ENCODE measurements around the gene CDK5RAP3. TPM values are rescaled to one million over a fixed set of nuclear protein-coding genes. Genes with fewer than 3 reads are reported as not detected.

The CDK5RAP3 gene
- total and polyA plus RNA-seq, 5 donors, result 54.3 to 66.8 (median 64.9) TPM

DNA sequence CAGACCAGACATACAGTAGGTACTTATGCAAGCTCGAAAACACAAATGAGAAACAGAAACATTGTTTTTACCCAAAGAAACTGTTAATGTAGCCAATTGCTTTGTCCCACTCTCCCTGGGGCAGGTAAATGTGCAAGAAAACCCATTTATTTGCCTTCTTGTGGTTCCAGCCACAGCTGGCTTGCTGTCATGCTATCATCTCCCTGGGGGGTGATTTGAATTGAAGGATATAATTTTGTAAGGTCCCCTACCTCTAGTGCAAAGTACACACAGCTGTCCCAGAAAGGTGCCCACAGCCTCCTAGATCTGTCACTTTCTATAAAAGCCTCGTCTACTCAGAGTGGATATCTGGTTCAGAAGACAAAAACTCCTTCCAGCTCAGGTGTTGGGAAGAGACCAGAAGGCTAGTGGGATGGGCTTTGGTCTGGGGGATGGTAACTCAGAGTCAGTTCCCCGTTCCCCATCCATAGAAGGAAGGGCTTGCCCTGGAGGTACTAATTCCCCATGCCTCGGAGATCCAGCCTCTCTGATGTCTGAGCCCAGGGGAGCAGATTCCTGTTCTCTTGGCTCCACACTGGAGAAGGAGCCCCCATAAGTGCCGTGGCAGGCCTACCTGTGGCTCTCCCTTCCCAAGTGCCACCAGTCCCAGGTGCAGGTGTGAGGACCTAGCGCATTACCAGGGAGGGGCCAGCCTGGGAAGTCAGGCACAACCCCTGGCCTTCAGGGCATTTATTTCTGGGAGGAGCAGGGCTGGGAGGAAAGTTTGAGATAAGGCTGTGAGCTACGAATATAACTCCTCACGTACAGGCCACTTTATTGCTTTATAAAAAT, 10.9 kb upstream of the CDK5RAP3 start:
- ATAC-seq (no peak), DNase-seq (no peak)
- Histone ChIP-seq H3K4me3 (ENCODE audit: low read length) (no peak overlapping the region), H3K9me3 (ENCODE audit: control insufficient read depth, low read length) (no peaks in the 10 kb centered on the region), H3K27ac (ENCODE audit: low read length) (no peak overlapping the region), H3K4me1 (ENCODE audit: control insufficient read depth, insufficient read depth, low read length) (no peaks in the 10 kb centered on the region), H3K27me3 (ENCODE audit: control insufficient read depth, insufficient read depth) (no peaks in the 10 kb centered on the region)
- intact Hi-C loops (cut with DNase I), result loop anchor here in 1 of 4 donors (10.0 kb wide), 2 partner anchors 65 to 115 kb away; partner anchors contain the start of genes SCRN2 and SP2
- 61% methylated on average over 8 of the region's 8 CpGs for WGBS

DNA sequence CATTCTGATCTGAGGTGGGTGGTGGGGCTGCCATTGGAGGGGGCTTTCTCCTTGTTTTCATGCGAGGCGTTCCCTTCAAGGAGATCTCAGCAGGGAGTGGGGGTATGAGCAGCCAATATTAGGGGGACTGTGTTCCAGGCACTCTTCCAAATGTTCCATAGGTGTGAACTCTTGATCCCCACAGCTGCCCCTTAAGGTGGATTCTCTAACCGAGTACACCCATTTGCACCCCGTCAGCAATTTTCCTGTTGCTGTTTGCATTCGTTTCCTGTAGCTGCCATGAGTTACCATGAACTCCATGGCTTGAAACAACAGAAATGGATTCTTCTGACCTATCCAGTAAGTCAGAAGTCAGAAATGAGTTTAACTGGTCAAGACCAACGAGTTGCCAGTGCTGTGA, 9.5 kb upstream of the CDK5RAP3 start:
- no peak for DNase-seq
- no peak overlapping the region for H3K4me3 ChIP-seq (ENCODE audit: low read length)

DNA sequence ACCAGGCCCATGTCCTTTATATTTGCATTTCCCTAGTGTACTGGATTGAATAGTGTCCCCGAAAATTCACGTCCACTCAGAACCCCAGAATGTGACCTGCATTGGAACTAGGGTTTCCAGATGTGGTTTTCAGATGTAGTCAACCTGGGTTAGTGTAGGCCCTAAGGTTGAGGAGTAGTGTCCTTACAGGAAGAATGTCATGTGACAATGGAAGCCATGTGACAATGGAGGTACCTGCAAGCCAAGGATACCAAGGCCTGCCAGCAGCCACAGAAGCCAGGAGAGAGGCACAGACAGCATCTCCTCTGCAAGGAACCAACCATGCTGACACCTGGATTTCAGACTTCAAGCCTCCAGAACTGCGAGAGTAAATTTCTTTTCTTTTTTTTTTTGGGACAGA, 8.0 kb upstream of the CDK5RAP3 start:
- Histone ChIP-seq H3K27me3 (ENCODE audit: control insufficient read depth, insufficient read depth) (no peaks in the 10 kb centered on the region), H3K27ac (ENCODE audit: low read length) (no peak overlapping the region), H3K9me3 (ENCODE audit: control insufficient read depth, low read length) (no peaks in the 10 kb centered on the region), H3K4me1 (ENCODE audit: control insufficient read depth, insufficient read depth, low read length) (no peaks in the 10 kb centered on the region), H3K4me3 (ENCODE audit: low read length) (no peak overlapping the region)
- DNase-seq, result no peak
- intact Hi-C loops (cut with DNase I), result loop anchor here in 1 of 4 donors (10.0 kb wide), 1 partner anchor 118 kb away; the partner anchor contains the start of gene SCRN2
- WGBS, result 74% methylated on average over 3 of the region's 3 CpGs
- ATAC-seq, result no peak

More for the DNA sequence above, 9.5 kb upstream of the CDK5RAP3 start:
- no peaks in the 10 kb centered on the region for H3K9me3 ChIP-seq (ENCODE audit: control insufficient read depth, low read length)
- no peaks in the 10 kb centered on the region for H3K4me1 ChIP-seq (ENCODE audit: control insufficient read depth, insufficient read depth, low read length)
- intact Hi-C loops (cut with DNase I), result loop anchor here in 1 of 4 donors (10.0 kb wide), 1 partner anchor 117 kb away; the partner anchor contains the start of gene SCRN2
- no peaks in the 10 kb centered on the region for H3K27me3 ChIP-seq (ENCODE audit: control insufficient read depth, insufficient read depth)
- no peak overlapping the region for H3K27ac ChIP-seq (ENCODE audit: low read length)
- WGBS, result 83% methylated on average over 6 of the region's 6 CpGs
- no peak for ATAC-seq

DNA sequence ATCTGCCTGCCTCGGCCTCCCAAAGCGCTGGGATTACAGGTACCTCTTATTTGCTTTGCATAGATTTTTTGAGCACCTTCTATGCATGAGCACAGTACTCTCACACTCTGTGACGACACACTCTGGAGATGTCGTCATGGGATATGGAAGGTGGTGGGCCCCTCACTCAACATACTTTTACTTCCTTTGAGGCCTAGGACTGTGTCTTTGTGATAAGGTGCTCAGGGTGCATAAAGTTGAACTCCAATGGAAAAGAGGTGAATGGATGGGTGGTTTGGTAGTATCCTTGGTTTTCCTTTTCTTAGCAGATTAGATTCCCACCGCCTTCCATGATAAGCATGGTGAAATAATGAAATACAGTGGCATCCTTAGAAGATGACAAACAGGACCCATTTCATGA, 6.1 kb upstream of the CDK5RAP3 start:
- ATAC-seq, result no peak
- 91% methylated on average over 5 of the region's 5 CpGs for WGBS

DNA sequence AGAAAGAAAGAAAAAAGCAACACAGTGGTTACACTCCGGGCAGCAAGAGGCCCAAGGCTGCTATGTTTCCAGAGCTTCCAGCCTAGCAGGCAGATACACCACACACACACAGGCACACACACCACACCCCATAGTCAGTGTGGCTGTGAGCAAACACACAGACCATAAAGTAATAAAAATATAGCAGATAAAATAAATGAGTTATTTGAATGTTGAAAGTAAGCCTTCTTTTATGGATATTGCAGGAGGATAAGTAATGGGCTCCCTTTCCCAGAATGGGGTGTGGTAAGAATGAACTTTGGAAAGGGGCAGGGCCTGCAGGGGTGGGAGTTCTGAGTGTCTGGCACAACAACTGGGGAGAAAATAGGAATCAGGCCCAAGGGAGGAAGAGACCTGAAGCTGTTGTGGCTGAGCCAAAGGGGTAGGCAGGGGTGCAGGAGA, 4.8 kb upstream of the CDK5RAP3 start:
- 63% methylated on average over 1 of the region's 1 CpG for WGBS
- Histone ChIP-seq H3K4me1 (ENCODE audit: control insufficient read depth, insufficient read depth, low read length) (no peaks in the 10 kb centered on the region), H3K27ac (ENCODE audit: low read length) (no peak overlapping the region), H3K4me3 (ENCODE audit: low read length) (no peak overlapping the region), H3K9me3 (ENCODE audit: control insufficient read depth, low read length) (no peaks in the 10 kb centered on the region), H3K27me3 (ENCODE audit: control insufficient read depth, insufficient read depth) (no peaks in the 10 kb centered on the region)
- ATAC-seq, result no peak
- intact Hi-C loops (cut with DNase I), result loop anchor here in 2 of 4 donors (5.0 to 10.0 kb wide), 2 partner anchors 121 to 124 kb away; partner anchors contain the start of gene SCRN2 (in 2 of the 2)
- DNase-seq, result peak in 1 of 3 donors; percentile 69

More for the DNA sequence above, 6.1 kb upstream of the CDK5RAP3 start:
- Histone ChIP-seq H3K27ac (ENCODE audit: low read length) (no peak overlapping the region), H3K27me3 (ENCODE audit: control insufficient read depth, insufficient read depth) (no peaks in the 10 kb centered on the region), H3K4me1 (ENCODE audit: control insufficient read depth, insufficient read depth, low read length) (no peaks in the 10 kb centered on the region), H3K9me3 (ENCODE audit: control insufficient read depth, low read length) (no peaks in the 10 kb centered on the region), H3K4me3 (ENCODE audit: low read length) (no peak overlapping the region)
- DNase-seq, result no peak
- intact Hi-C loops (cut with DNase I), result loop anchor here in 2 of 4 donors (5.0 to 10.0 kb wide), 2 partner anchors 120 to 123 kb away; partner anchors contain the start of gene SCRN2 (in 2 of the 2)

DNA sequence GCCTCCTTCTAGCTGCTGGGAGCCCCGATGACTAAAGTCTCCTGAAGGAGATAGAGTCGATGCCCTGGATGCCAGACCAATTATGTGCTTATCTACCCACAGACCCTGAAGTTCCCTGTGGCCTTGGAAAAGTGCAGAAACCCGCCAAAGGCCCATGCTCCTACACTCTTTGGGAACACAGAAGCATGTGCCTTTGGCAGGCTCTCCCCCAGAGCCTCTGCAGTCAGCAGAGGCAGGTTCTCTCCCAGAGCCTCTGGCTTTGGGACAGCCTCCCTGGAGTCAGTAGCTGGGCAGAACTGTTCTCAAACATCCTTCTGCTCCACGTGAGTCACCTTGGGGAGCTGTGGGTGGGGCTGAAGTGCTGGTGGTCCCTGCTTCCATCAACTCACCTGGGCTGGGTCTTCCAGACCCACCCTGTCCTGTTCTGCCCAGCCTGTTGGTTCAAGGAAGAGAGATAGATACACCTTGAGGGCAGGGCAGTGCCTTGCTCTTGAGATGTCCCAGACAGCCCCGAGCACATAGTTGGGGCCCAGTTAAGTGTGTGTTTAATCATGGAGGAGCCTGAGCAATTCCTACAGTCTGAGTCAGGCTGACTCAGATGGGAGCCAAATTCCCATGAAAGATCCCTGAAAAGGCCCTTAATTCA, 3.2 kb upstream of the CDK5RAP3 start:
- no peak overlapping the region for H3K27ac ChIP-seq (ENCODE audit: low read length)
- WGBS, result 48% methylated on average over 5 of the region's 5 CpGs

DNA sequence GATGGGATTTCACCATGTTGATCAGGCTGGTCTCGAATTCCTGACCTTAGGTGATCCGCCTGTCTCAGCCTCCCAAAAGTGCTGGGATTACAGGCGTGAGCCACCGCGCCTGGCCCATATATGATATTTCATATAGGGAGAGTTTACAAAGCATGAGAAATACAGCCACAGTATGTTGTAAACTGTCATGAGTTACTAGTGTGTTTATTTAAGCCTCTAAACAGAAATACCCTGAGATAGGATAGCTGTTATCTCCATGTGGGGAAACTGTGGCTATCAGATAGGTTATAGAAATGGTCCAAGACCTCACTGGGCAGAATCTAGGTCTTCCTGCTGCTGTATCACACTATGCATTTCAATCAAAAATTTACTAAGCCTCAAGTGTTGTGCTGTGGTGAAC, 2.1 kb upstream of the CDK5RAP3 start:
- no peaks in the 10 kb centered on the region for H3K9me3 ChIP-seq (ENCODE audit: control insufficient read depth, low read length)
- no peaks in the 10 kb centered on the region for H3K4me1 ChIP-seq (ENCODE audit: control insufficient read depth, insufficient read depth, low read length)
- DNase-seq, result no peak
- WGBS, result 91% methylated on average over 5 of the region's 5 CpGs
- H3K27me3 ChIP-seq (ENCODE audit: control insufficient read depth, insufficient read depth), result no peaks in the 10 kb centered on the region
- no peak for ATAC-seq
- H3K27ac ChIP-seq (ENCODE audit: low read length), result no peak overlapping the region
- intact Hi-C loops (cut with DNase I), result loop anchor here in 2 of 4 donors (5.0 to 10.0 kb wide), 2 partner anchors 124 to 127 kb away; partner anchors contain the start of gene SCRN2 (in 2 of the 2)
- H3K4me3 ChIP-seq (ENCODE audit: low read length), result no peak overlapping the region

More for the DNA sequence above, 3.2 kb upstream of the CDK5RAP3 start:
- Histone ChIP-seq H3K4me1 (ENCODE audit: control insufficient read depth, insufficient read depth, low read length) (no peaks in the 10 kb centered on the region), H3K27me3 (ENCODE audit: control insufficient read depth, insufficient read depth) (no peaks in the 10 kb centered on the region), H3K4me3 (ENCODE audit: low read length) (no peak overlapping the region), H3K9me3 (ENCODE audit: control insufficient read depth, low read length) (no peaks in the 10 kb centered on the region)
- DNase-seq (no peak), ATAC-seq (no peak)
- intact Hi-C loops (cut with DNase I), result loop anchor here in 2 of 4 donors (5.0 to 10.0 kb wide), 2 partner anchors 123 to 125 kb away; partner anchors contain the start of gene SCRN2 (in 2 of the 2)

DNA sequence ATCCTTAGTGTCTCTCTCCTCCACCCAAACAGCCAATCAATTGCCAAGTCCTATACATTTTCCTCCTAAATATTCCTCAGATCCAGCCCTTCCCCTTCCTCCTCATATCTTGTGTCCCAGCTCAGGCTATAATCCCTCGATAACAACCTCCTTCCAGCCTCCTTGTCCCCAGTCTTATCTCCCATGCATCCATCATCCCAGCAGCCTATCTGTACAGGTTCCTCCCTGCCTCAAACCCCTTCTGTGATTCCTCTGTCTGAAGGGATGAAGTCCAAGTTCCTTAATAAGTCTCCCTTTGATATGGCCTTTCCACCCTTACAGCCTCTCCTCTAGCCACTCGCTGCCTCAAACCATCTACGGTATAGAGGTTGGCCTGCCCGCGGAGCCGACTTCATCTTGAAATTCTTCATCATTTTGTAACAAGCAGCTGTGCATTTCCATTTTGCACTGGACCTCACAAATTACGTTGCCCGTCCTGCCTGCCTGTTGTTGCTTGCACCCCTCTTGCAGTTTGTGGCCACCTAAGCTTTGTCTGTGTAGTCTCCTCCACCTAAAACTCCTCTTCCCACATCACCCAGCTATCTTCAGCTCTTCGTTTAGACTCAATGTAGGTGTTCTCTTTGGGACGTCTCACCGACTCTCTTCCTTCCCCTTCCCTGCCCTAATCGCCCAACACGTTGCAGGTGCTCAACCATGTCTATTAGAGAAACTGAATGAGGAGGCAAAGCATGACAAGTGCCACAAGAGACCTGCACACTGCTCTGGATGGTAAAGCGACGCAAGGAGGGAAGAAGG, 786 bp upstream of the CDK5RAP3 start:
- 41% methylated on average over 15 of the region's 15 CpGs for WGBS

DNA sequence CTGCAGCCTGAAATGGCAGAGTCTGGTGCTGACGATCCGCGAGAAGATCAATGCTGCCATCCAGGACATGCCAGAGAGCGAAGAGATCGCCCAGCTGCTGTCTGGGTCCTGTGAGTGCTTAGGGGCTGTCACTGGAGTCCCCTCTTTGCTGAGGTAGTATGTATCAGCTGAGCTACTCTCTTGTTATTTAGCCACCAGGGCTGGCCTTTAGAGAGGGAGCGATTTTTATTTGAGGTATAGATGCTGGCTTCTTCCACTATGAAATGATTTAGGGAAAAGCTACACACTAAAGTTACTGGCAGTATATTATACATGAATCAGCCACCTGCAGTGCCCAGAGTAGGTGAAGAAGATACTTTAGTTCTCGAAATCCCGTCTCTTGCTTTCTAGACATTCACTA, 2.6 kb downstream of the CDK5RAP3 start:
- H3K4me3 ChIP-seq (ENCODE audit: low read length), result no peak overlapping the region
- no peak for ATAC-seq
- H3K27ac ChIP-seq (ENCODE audit: low read length), result no peak overlapping the region
- no peak for DNase-seq
- no peaks in the 10 kb centered on the region for H3K4me1 ChIP-seq (ENCODE audit: control insufficient read depth, insufficient read depth, low read length)
- 92% methylated on average over 8 of the region's 8 CpGs for WGBS
- no peaks in the 10 kb centered on the region for H3K9me3 ChIP-seq (ENCODE audit: control insufficient read depth, low read length)
- H3K27me3 ChIP-seq (ENCODE audit: control insufficient read depth, insufficient read depth), result no peaks in the 10 kb centered on the region
- intact Hi-C loops (cut with DNase I), result loop anchor here in 1 of 4 donors (5.0 kb wide), 2 partner anchors 76 to 131 kb away; partner anchors contain the start of genes SCRN2 and SP2

More for the DNA sequence above, 786 bp upstream of the CDK5RAP3 start:
- intact Hi-C loops (cut with DNase I), result loop anchor here in 3 of 4 donors (5.0 to 10.0 kb wide), 3 partner anchors 73 to 128 kb away; partner anchors contain the start of genes SCRN2 (in 3 of the 3) and SP2 (in 1 of the 3)
- DNase-seq, result no peak
- no peak for ATAC-seq
- no peaks in the 10 kb centered on the region for H3K9me3 ChIP-seq (ENCODE audit: control insufficient read depth, low read length)
- H3K27ac ChIP-seq (ENCODE audit: low read length), result no peak overlapping the region
- peak overlapping the region; percentile 16 for H3K4me3 ChIP-seq (ENCODE audit: low read length)
- H3K4me1 ChIP-seq (ENCODE audit: control insufficient read depth, insufficient read depth, low read length), result no peaks in the 10 kb centered on the region
- no peaks in the 10 kb centered on the region for H3K27me3 ChIP-seq (ENCODE audit: control insufficient read depth, insufficient read depth)

DNA sequence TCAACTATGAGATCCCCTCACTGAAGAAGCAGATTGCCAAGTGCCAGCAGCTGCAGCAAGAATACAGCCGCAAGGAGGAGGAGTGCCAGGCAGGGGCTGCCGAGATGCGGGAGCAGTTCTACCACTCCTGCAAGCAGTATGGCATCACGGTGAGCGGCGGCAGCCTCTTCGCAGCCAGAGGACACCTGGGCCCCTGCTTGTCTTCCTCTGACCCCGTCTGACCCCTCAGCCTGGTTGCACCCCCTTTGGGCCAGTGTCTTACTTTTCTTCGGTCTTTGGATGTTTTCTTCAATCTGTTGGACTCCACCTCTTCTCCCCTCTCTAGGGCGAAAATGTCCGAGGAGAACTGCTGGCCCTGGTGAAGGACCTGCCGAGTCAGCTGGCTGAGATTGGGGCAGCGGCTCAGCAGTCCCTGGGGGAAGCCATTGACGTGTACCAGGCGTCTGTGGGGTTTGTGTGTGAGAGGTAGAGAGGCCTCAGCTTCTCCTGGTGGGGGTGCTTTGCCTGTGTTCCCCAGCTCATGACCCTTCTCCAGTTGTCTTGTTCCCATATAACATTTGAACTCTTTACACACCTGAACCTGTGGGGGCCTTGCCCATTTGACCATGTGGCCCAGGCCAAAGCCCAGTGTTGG, 4.4 kb downstream of the CDK5RAP3 start:
- no peak overlapping the region for H3K4me3 ChIP-seq (ENCODE audit: low read length)
- H3K4me1 ChIP-seq (ENCODE audit: control insufficient read depth, insufficient read depth, low read length), result no peaks in the 10 kb centered on the region
- ATAC-seq, result no peak
- no peaks in the 10 kb centered on the region for H3K27me3 ChIP-seq (ENCODE audit: control insufficient read depth, insufficient read depth)
- WGBS, result 81% methylated on average over 15 of the region's 15 CpGs
- H3K9me3 ChIP-seq (ENCODE audit: control insufficient read depth, low read length), result no peaks in the 10 kb centered on the region
- H3K27ac ChIP-seq (ENCODE audit: low read length), result no peak overlapping the region
- no peak for DNase-seq
- intact Hi-C loops (cut with DNase I), result no loop called here

Measured in right cardiac atrium (tissue), 5 donors.